B cell (primary cell): Measurements from ENCODE around the gene SLC27A3. TPM values are rescaled to one million over a fixed set of nuclear protein-coding genes. Genes with fewer than 3 reads are reported as not detected.
A peak's percentile ranks its signal among the peaks of the same experiment; 100 is the strongest.

ENCODE experiments used
- ATAC-seq: fragments of 200-7000 bp; cut with Tn5 transposase; one replicate; pipeline ENCODE4 v1.10.0; 2021; ENCODE audit warnings: low read depth, mild to moderate bottlenecking, moderate number of reproducible peaks, moderate library complexity
- CTCF ChIA-PET: fragments of 350-600 bp; sonication (Branson Sonifier 250); formaldehyde crosslinking; loops from one replicate; lab custom pipeline; 2021; ENCODE audit warnings: antibody characterized with exemption, inconsistent platforms; lab: Charles Lee
- POLR2A ChIA-PET: fragments of 350-600 bp; sonication (Branson Sonifier 250); formaldehyde crosslinking; loops from one replicate; lab custom pipeline; 2021; ENCODE audit warnings: antibody characterized with exemption; lab: Charles Lee
- DNase-seq: peaks from one replicate; pipeline ENCODE4 v3.0.0; 2013
- H2AFZ ChIP-seq: 2 replicates; pipeline ENCODE4 v1.6.1; 2012; ENCODE audit warnings: mild to moderate bottlenecking, low read depth, low read length; ENCODE audit not compliant: insufficient read depth, poor library complexity, severe bottlenecking
- H3K27ac ChIP-seq, 2 donors: 1 replicate in 1 of 2; 2 replicates in 1 of 2; pipeline ENCODE4 v1.5.1; 2012 to 2013; ENCODE audit warnings: low read length in 2 of 2, mild to moderate bottlenecking in 2 of 2, moderate library complexity in 1 of 2
- H3K27me3 ChIP-seq, 4 experiments: fragments of 200-600 bp in 1 of 4; sonication (generic) in 1 of 4; replicated peaks in 1 of 4; 1 replicate in 2 of 4; 2 replicates in 2 of 4; pipeline versions ENCODE4 v1.6.1 to v1.7.0; 2013 to 2016; ENCODE audit warnings: low read length in 3 of 4, mild to moderate bottlenecking in 2 of 4, mixed read lengths in 1 of 4, moderate library complexity in 1 of 4; ENCODE audit not compliant: insufficient read depth in 4 of 4, control insufficient read depth in 3 of 4; ENCODE audit errors: control extremely low read depth in 1 of 4
- H3K36me3 ChIP-seq, 2 experiments: replicated peaks in 1 of 2; 1 replicate in 1 of 2; 2 replicates in 1 of 2; pipeline versions ENCODE4 v1.6.1 to v1.7.1; 2013; ENCODE audit warnings: low read length in 1 of 2; ENCODE audit not compliant: insufficient read depth in 2 of 2, control insufficient read depth in 1 of 2; ENCODE audit errors: control extremely low read depth in 1 of 2, extremely low read depth in 1 of 2
- H3K4me1 ChIP-seq, 2 donors: fragments of 200-600 bp in 1 of 2; sonication (generic) in 1 of 2; 1 replicate in 1 of 2; 2 replicates in 1 of 2; pipeline versions ENCODE4 v1.5.1 to v1.6.1; 2013 to 2017; ENCODE audit warnings: low read length in 2 of 2; ENCODE audit not compliant: control insufficient read depth in 2 of 2, insufficient read depth in 2 of 2
- H3K4me2 ChIP-seq: replicated peaks from 2 replicates; pipeline ENCODE3; 2012; ENCODE audit warnings: mild to moderate bottlenecking, low read depth, low read length; ENCODE audit not compliant: poor library complexity, severe bottlenecking
- H3K4me3 ChIP-seq, 5 experiments: fragments of 200-600 bp in 1 of 5; sonication (generic) in 1 of 5; 1 replicate in 3 of 5; 2 replicates in 2 of 5; pipeline versions ENCODE4 v1.5.1 to v1.7.0; 2011 to 2016; ENCODE audit warnings: low read length in 4 of 5, mild to moderate bottlenecking in 4 of 5, low read depth in 2 of 5, control low read depth in 1 of 5, moderate library complexity in 1 of 5; ENCODE audit not compliant: insufficient read depth in 1 of 5; ENCODE audit errors: control extremely low read depth in 1 of 5, extremely low read depth in 1 of 5
- H3K79me2 ChIP-seq: fragments of 200-600 bp; sonication (generic); one replicate; pipeline ENCODE4 v1.6.0; 2016; ENCODE audit warnings: low read length; ENCODE audit not compliant: control insufficient read depth, insufficient read depth
- H3K9ac ChIP-seq: fragments of 200-600 bp; sonication (generic); 2 replicates; pipeline ENCODE4 v1.6.1; 2017; ENCODE audit warnings: mild to moderate bottlenecking, low read length, moderate library complexity
- H3K9me3 ChIP-seq, 3 donors: one replicate each; pipeline versions ENCODE4 v1.6.1 to v1.7.1; 2013; ENCODE audit warnings: low read length in 2 of 3; ENCODE audit not compliant: control insufficient read depth in 2 of 3, insufficient read depth in 1 of 3; ENCODE audit errors: control extremely low read depth in 1 of 3
- H4K20me1 ChIP-seq: 2 replicates; pipeline ENCODE4 v1.6.0; 2012; ENCODE audit warnings: mild to moderate bottlenecking, low read length; ENCODE audit not compliant: insufficient read depth, control insufficient read depth, poor library complexity, severe bottlenecking
- H3K27ac Mint-ChIP-seq: one replicate; pipeline ENCODE4 v1.8.0; 2021; ENCODE audit warnings: mixed read lengths
- H3K27me3 Mint-ChIP-seq: one replicate; pipeline ENCODE4 v1.8.0; 2021; ENCODE audit warnings: mixed read lengths
- H3K4me1 Mint-ChIP-seq: one replicate; pipeline ENCODE4 v1.8.0; 2021; ENCODE audit warnings: mixed read lengths
- H3K4me3 Mint-ChIP-seq: one replicate; pipeline ENCODE4 v1.8.0; 2021; ENCODE audit warnings: mixed read lengths
- H3K9me3 Mint-ChIP-seq: one replicate; pipeline ENCODE4 v1.8.0; 2022; ENCODE audit warnings: mixed read lengths; ENCODE audit not compliant: insufficient read depth
- EZH2 ChIP-seq: IDR thresholded peaks from 2 replicates; pipeline ENCODE4 v1.6.1; 2012; ENCODE audit warnings: borderline replicate concordance, low read depth, mild to moderate bottlenecking, moderate library complexity, low read length; ENCODE audit not compliant: insufficient read depth, poor library complexity, severe bottlenecking
- WGBS: methylation state at CpG from one replicate; pipeline ENCODE4 v1.1.5; 2013; ENCODE audit warnings: missing lambda C conversion rate; ENCODE audit not compliant: insufficient coverage; 5-methylcytosine and 5-hydroxymethylcytosine counted together
- intact Hi-C: fragments of 100-400 bp; cut with micrococcal nuclease; formaldehyde crosslinking; loops from one replicate; pipeline ENCODE4 v1.10.0; 2022
- polyA plus RNA-seq: library from polyadenylated mRNA; depleted of rRNA; stranded (reverse); fragments of >200 nt; gene quantifications from 2 replicates; pipeline ENCODE4 v1.2.3, GENCODE V29; 2012
- total RNA-seq, 2 donors: library from RNA; stranded (reverse); fragments of 120-200 nt in 1 of 2; gene quantifications; 1 replicate in 1 of 2; 2 replicates in 1 of 2; pipeline versions ENCODE4 v1.2.3 to v1.2.4, GENCODE V29; 2013 to 2022
- TF ChIP-seq, protein P1 (sequence below): fragments of 200-600 bp; IDR thresholded peaks from one replicate; pipeline ENCODE4 v1.8.0; 2022; ENCODE audit warnings: antibody characterized with exemption, mild to moderate bottlenecking

The SLC27A3 gene
- total and polyA plus RNA-seq, 2 donors (not counting 1 experiment from before 2014, with no cell fraction given): 15.6 to 19.4 TPM

DNA sequence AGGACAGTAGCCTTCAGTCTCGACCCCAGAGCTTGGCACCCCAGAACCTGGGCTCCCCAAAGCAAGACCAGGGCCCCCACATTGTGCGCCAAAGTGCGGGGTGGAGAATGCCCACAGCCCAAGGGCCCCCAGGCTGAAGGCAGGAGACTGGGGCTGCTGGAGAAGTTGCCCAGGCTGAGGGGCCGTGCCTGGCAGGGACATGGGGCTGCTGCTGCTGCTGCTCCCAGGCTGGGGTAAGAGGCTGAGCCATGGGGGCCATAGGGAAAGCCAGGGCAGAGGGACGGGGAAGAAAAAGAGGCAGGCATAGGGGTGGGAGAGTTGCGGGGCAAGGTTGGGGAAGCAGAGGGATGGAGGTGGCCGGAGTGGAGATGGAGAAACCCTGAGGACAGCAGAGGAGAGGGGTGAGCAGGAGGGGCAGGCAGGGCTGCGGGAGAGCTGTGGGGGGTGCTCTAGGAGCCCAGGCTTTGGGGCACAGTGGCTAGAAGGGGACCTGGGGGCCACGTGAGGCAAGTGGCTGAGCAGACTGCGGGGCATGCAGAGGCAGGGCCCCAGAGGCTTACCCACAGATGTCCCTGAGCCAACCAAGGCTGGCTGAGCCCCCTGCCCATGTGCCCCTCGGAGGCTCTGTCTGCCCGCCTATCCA lies 18.9 kb downstream of the SLC27A3 start:
- peaks cover 39% of the 10 kb centered on the region for H3K4me1 Mint-ChIP-seq
- ATAC-seq (no peak), DNase-seq (no peak)
- TF ChIP-seq, protein P1, sequence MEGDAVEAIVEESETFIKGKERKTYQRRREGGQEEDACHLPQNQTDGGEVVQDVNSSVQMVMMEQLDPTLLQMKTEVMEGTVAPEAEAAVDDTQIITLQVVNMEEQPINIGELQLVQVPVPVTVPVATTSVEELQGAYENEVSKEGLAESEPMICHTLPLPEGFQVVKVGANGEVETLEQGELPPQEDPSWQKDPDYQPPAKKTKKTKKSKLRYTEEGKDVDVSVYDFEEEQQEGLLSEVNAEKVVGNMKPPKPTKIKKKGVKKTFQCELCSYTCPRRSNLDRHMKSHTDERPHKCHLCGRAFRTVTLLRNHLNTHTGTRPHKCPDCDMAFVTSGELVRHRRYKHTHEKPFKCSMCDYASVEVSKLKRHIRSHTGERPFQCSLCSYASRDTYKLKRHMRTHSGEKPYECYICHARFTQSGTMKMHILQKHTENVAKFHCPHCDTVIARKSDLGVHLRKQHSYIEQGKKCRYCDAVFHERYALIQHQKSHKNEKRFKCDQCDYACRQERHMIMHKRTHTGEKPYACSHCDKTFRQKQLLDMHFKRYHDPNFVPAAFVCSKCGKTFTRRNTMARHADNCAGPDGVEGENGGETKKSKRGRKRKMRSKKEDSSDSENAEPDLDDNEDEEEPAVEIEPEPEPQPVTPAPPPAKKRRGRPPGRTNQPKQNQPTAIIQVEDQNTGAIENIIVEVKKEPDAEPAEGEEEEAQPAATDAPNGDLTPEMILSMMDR: no peak
- no peak for TF ChIP-seq EZH2
- POLR2A ChIA-PET: interaction anchor here (1.3 kb wide), 1 partner anchor 173 kb away, joined by 3 read pairs; no protein-coding TSS in a partner anchor
- 93% methylated on average over 12 of the region's 12 CpGs for WGBS
- peaks cover 32 to 46% of the 10 kb centered on the region in 2 donors for H3K4me1 ChIP-seq
- no peak overlapping the region for H3K4me2 ChIP-seq
- no peak overlapping the region for H3K4me3 Mint-ChIP-seq
- H3K27ac Mint-ChIP-seq: peak overlapping the region; percentile 3
- no peak overlapping the region for H3K27ac ChIP-seq
- intact Hi-C loops: loop anchor here (5.0 kb wide), 1 partner anchor 67 kb away; the partner anchor contains the start of gene INTS3
- no peaks in the 10 kb centered on the region for H3K36me3 ChIP-seq
- no peaks in the 10 kb centered on the region for H3K27me3 Mint-ChIP-seq
- no peak overlapping the region for H2AFZ ChIP-seq
- H4K20me1 ChIP-seq: no peaks in the 10 kb centered on the region
- no peak overlapping the region for H3K4me3 ChIP-seq
- no peak overlapping the region for H3K9ac ChIP-seq
- H3K9me3 ChIP-seq: no peaks in the 10 kb centered on the region
- CTCF ChIA-PET: interaction anchor here (6.6 kb wide), 1 partner anchor 192 kb away, joined by 103 read pairs; the partner anchor contains the start of gene RAB13
- H3K9me3 Mint-ChIP-seq: no peaks in the 10 kb centered on the region
- no peaks in the 10 kb centered on the region for H3K27me3 ChIP-seq
- no peaks in the 10 kb centered on the region for H3K79me2 ChIP-seq
